ENCODE data around the gene ABCG5.

- TF ChIP-seq CTCF (IDR thresholded peaks at IDR 0.05) = no peak
- no peak for TF ChIP-seq POLR2A (IDR thresholded peaks at IDR 0.05)
These were observed 12.8 kb downstream of the ABCG5 start for GRCh38 chr2:43825841-43826240.

All from adrenal gland (tissue), 5 donors.